Fibroblast of gingiva (primary cell): ENCODE measurements around the gene DNAH3.

ENCODE experiments used
- DNase-seq: peaks from one replicate; pipeline ENCODE4 v3.0.0-alpha.2; 2011; ENCODE audit warnings: low read depth

The DNAH3 gene

GRCh38 chr16:20904507-20905081 is 246.1 kb downstream of the DNAH3 start:
- DNase-seq = peak; percentile 68

GRCh38 chr16:20903899-20904506 is 246.6 kb downstream of the DNAH3 start:
- no peak for DNase-seq

- DNase-seq = no peak
Observed at GRCh38 chr16:20903116-20903898, 247.3 kb downstream of the DNAH3 start.

DNA sequence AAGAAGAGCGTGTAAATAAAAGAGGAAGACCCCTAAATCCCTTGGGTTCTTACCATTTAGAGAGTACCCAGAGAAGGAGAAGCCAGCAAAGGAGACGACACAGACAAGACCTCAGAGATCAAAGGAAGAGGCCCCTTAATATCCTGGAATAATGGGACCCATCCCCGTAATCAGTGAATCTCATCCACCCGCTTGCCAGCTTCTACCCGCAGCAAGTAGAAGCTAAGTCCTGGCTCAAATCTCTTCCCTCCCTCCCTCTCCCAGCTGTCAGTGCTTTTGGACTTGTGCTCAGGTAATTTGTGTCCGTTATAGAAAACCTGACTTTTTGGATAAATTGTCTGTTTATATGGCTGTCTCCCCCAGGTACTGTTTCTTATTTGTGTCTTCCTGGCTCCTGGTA is 248.2 kb downstream of the DNAH3 start:
- no peak for DNase-seq

DNA sequence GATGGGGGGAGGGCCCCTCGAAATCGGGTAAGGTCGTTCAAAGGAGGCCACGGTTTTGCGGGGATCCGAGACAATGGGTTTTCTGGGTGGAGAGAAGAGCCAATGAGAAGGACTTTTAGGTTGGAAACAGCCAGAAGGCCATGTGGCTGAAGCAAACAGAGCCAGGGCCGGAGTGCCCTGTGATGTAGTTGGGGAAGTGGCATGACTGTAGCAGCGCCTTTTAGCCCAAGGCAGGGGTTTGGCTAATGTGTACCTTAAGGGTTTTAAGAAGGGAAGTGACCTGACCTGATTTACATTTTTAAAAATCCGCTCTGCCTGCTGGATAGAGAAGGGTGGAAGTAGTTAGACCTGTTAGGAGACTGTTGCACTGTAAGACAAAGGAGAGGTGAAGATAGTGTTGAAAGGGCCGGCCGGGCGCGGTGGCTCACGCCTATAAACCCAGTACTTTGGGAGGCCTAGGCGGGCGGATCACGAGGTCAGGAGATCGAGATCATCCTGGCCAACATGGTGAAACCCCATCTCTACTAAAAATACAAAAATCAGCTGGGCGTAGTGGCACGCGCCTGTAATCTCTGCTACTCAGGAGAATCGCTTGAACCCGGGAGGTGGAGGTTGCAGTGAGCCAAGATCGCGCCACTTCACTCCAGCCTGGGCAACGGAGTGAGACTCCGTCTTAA is 249.1 kb downstream of the DNAH3 start:
- peak; percentile 62 for DNase-seq

DNA sequence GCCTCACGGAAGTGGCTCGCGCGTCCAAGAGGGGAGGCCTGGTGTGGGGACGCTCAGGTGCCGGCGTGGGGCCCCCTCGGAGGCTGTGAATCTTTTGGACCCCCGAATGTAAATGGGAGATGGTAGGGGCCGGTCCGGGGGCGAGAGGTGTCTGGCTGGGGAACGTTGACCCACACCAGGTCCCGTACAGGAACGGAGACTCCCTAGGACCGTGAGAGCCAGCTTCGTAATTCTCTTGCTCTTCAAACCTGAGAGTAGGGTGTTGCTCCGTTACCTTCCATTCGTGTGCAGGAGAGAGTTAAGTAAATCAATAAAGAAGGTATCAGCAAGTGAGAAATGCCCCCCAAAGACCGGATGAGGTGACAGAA is 249.6 kb downstream of the DNAH3 start:
- DNase-seq = no peak

GRCh38 chr16:20900299-20901067 is 250.2 kb downstream of the DNAH3 start, which contains the start of the genes DCUN1D3 and LYRM1:
Gene DCUN1D3, minus strand, starts transcription at chr16:20900358. Its CDS starts 37,820 bp downstream, at chr16:20862538.
Gene LYRM1, plus strand, starts transcription at chr16:20900771. Its CDS starts 14,785 bp downstream, at chr16:20915556.
- peak; percentile 100 for DNase-seq

DNA sequence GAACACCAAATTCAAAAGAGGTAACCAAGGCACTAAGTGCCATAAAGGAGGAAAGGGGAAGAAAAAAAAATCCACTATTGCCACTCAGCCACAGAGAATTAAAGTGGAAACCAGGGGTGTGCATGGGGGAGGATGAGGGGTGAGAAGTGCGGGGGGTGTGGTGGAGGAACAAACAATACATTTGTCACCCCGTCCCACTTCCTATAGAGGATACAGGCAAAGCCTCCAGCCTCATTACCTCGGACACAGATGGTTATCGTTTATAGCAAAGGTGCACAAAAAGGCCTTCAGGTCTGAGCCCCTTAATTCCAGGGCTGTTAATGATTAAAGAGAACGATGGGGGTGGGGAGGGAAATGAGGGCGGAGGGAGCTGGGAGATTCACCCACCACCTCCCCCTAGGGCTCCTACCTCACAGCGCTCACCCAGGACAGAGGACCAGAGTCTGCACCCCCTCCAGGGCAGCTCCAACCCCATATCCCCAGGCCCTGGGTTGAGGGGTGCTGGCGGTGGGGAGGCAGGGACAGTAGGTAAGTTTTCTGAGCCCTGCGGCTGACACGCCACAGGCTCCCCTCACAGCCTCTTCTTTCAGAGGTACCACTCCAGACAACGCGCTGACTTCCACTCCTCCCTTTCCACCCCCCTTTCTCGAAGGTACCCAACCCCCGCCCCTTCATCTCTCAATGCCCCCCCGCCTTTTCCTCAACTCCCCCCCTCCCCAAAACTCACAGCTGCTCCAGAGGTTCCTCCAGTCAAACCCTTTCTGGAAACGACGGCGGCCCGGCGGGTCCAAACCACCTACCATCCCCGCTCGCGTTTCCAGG is 251.0 kb downstream of the DNAH3 start:
- DNase-seq = peak; percentile 23

DNA sequence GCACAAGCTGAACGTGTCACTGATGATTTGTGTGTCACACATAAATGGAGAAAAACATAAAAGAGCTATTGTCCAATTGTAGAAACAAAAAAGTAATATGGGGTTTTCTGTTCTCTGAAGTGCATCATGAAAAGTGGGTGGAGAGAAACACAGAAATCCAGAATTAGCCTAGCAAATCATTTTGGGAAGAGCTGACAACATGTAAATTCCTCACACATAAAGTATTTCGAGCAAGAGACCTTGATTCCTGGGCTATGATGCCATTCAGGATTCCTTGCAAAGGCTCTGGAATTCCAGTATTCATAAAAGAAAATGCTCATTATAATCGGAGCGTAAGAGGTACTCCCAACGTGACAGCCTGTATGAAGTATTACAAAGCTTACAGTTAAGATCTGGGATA is 251.6 kb downstream of the DNAH3 start:
- peak; percentile 67 for DNase-seq

GRCh38 chr16:20897922-20898321 is 252.7 kb downstream of the DNAH3 start:
- no peak for DNase-seq

DNA sequence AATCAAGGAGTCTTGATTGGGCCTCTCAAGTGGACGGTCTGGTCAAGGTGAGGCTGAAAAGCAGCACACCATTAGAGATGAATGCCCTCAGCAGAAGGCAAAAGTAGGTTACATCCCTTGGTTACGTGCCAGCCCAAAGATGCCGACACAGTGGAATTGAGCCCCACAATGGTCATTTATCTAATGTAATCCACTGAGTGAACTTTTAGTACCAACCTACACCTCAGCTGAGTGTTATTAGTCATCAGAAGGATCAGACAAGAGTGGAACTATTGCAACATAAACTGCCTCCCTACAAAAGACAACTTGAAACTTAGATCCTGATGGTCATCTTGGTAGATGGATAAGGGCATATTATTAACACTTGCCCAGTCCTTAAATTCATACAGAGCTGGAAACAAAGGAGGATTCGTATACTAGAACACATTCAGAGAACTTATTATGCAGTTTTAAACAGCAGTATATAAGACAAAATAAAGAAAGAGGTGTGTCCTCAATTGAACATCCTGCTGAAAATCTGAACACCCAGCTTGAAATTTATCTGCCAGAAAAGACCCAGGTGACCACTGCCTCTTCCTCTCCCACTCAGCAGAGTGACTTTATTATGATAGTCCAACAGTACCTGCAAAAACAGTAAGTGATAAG is 253.3 kb downstream of the DNAH3 start:
- peak; percentile 48 for DNase-seq

DNA sequence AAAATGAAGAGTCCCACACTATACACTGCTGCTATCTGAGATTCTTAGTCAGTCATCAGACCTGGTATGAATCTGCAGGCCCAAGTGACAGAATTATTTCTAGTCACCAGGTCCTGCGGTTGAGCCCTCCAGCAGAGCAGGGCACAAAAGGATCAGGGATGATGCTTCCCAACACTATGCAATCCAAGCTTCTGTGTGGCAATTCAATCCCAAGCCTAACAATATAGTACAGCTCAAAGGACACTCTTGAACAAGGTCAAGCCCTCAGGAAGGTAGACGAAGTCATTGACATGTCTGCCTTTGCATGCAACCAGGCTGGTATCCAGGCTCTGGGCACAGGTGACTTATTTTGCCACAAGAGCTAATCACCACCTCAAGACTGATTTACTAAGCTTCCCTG is 256.3 kb downstream of the DNAH3 start:
- DNase-seq = no peak

DNA sequence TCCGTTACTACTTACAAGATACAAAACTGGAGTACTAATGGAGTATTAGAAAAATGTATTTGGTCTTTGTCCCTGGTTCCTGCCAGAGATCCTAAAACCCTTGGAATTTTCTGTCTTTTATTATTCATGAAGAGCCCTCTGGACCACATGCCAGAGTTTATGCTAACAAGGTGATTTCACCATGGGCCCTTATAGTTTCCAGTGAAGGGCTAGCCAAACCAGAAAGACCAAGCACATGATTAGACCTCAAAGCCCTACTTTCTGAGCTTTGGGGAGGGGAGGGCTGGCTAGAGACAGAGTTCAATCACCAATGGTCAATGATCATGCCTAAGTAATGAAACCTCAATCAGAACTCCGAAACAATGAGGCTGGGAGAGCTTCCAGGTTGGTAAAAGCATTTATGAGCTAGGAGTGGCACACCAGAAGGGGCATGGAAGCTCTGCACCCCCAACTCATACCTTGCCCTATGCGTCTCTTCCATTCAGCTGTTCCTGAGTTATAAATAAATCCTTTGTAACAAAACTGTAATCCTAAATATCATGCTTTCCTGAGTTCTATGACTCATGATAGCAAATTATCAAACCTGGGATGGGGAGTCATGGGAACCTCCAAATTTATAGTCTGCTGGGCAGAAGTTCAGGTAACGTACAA is 260.9 kb downstream of the DNAH3 start:
- DNase-seq = no peak

GRCh38 chr16:20887207-20887606 is 263.4 kb downstream of the DNAH3 start:
- DNase-seq = no peak

DNA sequence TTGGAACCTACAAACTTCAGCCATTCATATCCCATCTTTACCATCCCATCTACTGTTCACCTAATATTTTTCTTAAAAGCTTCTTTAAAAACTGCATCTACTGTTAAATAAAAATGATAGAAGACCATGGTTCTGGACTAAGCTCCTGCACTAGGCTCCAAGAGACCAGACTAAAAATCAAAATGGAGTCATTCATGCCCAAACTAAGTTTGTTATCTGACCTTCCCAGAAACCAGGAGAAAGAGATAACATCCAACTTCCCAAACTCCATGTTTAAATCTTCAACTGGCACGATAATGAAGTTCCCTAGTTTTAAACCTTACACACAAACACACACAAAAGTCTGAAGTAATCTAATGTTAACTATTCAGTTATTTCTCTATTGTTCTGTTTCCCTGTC is 264.3 kb downstream of the DNAH3 start:
- DNase-seq = no peak

- DNase-seq = peak; percentile 85
Observed at GRCh38 chr16:20884240-20884556, 266.4 kb downstream of the DNAH3 start.

GRCh38 chr16:20883554-20884239 is 266.9 kb downstream of the DNAH3 start:
- DNase-seq = no peak
